Measurements from ENCODE around the gene CNTFR.
"Not testable (repeated sequence)": the region's sequence is repeated elsewhere in the genome, so short reads cannot be mapped to it uniquely, and the experiment has no call there.

The CNTFR gene

GRCh38 chr9:34554211-34555001 is 35.1 kb downstream of the CNTFR start:
- DNase-seq (ENCODE audit: low spot score): no peak

DNA sequence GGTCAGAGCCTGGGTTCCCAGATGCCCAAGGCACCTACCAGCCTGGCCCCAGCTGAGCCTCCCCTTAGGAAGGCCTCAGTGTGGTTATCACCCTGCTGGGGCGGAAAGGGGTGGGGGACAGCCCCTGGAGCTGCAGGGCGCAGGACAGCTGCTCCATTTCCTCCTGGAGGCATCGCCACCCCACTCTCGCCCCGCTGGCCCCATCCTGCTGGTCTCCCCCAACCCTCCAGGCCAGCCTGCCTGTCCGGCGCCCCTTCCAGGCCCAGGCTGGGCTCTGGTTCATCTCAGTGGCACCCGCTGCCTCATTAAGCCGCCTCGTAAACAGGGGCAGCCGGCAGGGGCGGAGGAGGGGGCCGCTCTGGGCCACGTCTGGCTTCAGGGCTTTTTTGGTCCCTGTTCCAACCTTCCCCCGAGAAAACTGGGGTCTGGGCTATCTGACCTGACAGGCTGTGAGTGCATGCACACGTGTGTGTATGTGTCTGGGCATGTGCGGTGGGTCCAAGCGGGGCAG is 36.0 kb downstream of the CNTFR start:
- DNase-seq (ENCODE audit: low spot score): no peak

GRCh38 chr9:34552986-34553385 is 36.5 kb downstream of the CNTFR start:
- DNase-seq (ENCODE audit: low spot score): no peak

DNA sequence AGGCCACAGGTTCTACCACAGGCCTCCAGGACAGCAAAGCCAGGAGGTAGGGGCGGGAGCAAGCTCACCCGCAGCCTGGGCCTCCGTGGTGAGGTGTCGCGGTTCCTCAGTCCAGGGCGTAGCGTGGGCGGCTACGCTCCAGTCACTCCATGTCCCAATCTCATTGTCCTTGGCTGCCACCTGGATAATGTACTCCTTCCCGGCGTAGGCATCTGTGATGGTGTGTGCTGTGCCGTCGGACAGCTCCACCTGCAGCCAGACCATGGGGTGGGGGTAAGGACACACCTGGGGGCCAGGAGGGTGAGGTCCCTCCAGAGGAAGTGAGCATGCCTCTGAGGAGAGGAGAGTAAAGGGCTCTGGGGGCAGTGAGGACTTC is 36.9 kb downstream of the CNTFR start:
- no peak for DNase-seq (ENCODE audit: low spot score)

DNA sequence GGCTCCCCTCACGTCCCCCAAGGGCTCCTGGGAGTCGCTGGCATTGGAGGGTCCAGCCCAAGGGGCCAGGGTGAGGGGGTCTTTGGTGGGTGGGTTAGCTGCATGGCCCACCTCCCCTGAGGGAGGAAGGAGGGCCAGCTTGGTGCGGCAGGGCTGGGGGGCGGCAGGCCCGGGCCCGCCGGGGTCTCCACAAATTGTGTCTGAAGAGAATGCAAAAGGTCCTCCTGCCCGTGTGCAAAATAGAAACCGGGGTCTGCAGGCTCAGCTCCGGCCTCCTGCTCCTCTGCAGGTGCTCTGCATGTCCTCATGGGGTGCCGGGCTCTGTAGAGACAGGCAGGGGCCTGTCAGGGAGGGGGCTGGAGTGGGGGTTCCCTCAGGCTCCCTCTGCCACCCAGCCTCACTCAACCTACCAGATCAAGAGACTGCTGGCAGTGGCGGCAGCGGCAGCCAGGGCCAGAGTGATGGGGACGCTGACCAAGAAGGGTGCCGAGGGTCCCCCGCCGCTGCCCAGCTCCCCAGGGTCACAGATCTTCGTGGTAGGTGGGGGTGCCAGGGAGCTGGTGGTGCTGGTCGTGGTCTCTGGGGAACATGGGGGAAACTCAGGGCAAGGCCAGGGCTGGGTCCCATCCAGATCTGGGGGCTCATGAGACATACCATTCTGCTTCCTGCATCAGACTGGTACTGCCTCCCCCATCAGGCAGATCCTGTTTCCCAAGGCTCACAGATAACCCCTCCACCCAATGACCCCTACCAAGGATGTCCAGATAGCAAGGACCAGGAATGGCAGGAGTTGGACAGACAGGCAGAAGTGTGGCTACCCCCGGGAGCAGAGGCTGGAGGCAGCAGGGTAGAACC is 37.5 kb downstream of the CNTFR start:
- no peak for DNase-seq (ENCODE audit: low spot score)

GRCh38 chr9:34550681-34551270 is 38.7 kb downstream of the CNTFR start:
- DNase-seq (ENCODE audit: low spot score): no peak

DNA sequence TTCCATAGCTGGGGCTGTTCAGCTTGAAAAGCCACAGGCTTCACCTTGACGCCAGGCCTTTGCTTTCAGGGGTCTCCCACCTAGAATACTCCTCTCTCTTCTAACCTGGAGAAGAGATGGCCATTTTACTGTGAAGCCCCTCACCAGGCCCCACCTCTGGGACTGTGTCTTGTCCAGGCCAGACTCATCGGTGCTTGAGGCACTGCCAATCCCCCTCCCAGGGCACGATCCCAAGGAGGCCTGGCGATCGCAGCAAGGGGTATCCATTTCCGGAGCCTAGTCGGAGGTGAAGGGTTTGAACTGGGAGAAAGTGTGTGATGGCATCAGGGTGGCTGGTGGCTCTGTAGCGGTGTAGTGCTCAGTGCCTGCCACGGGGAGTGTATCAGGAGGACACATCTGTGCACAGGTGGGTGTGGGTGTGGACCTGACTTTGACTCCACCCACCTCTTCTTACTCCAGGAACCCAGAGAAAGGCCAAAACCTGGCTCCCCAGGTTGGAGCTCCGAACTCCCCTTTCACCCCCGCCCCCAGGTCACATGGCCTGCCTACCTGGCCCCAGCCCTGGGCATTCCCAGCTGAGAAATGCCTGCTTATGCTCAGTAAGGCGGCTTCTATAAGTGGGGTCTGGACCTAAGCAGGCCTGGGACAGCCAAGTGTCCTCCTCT is 39.4 kb downstream of the CNTFR start:
- no peak for DNase-seq (ENCODE audit: low spot score)

DNA sequence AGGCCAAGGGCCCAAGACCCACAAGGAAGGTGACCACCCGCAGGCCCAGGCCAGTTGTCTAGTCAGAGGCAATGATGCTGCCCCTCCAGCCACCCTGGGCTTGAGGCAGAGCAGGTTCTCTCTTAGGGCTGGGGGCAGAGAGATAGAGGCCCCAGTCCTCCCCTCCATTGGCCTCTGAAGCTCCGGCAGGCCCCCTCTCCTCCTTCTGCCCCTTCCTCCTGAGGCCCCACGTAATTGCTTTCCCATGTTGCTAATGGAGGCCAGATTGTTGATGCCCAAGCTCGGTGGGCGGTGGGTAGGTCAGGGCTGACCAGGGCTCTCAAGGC is 40.2 kb downstream of the CNTFR start:
- DNase-seq (ENCODE audit: low spot score): no peak

DNA sequence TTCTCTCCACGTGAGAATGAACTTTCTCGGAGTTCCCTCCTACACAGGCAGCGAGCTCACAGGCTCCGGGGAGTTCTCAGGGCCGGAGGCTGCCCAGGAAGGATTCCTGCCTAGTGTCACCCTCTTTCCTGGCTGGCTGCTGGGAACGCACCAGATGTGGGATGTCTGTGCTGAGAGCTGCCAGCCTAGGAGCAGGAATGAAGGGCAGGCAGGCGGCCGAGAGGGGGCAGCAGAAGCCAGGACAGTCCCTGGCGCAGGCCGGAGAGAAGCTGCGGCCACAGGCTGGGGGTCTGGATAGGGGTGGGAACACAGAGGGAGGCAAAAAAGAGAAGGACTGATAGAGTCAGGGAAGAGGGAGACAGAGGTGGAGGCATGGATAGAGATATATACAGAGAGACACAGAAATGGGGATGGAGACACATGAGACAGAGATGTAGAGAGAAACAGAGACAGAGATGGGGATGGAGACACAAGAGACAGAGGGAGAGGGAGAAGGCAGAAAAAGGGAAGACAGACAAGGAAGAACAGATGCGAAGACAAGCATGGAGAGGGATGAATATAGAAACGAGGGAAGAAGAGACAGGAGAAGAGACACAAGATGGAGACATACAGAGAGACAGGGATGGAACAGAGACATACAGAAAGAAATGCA is 41.4 kb downstream of the CNTFR start:
- peak; percentile 51 for DNase-seq (ENCODE audit: low spot score)

DNA sequence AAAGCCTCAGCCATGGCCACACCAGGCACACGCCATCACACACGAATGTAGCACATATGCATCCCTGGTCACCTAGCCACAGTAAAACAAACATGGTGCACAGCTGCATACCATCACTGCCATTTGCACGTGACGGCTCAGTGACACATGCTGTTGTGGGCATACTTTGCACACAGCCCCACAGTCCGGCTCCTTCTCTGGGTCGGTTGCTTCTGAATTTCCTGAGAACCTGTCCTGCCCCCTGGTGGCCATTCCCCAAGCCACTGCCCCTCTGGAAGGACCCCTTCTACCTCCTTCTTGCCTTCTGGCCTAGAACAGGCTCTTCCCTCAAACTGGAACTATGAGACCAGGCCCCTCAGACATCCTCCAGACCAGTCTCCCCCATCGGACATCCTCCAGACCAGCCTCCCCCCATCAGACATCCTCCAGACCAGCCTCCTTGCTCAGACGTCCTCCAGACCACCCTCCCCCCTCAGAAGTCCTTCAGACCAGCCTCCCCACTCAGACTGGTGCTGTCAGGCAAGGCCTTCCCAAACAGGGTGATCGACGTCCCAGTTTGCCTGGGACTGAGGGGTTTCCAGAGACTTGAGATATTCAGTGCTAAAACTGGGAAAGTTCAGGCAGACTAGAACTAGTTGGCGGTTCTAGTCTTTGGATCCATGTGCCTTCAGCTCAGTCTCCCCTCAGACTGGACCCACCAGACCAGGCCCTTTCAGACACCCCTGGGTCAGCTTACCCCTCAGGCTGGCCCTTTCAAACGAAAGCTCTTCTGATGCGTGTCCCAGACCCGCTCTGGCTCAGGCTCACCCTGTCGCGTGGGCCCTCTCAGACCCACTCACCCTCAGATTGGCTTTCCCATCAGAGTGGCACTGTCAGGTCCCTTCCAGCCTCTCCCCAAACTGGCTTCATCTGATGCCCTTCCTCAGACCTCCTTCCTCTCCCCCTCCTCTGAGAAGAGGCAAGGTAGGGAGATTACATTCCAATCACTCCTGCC is 42.4 kb downstream of the CNTFR start:
- peak; percentile 83 for DNase-seq (ENCODE audit: low spot score)

GRCh38 chr9:34546102-34546833 is 43.3 kb downstream of the CNTFR start:
- no peak for DNase-seq (ENCODE audit: low spot score)

DNA sequence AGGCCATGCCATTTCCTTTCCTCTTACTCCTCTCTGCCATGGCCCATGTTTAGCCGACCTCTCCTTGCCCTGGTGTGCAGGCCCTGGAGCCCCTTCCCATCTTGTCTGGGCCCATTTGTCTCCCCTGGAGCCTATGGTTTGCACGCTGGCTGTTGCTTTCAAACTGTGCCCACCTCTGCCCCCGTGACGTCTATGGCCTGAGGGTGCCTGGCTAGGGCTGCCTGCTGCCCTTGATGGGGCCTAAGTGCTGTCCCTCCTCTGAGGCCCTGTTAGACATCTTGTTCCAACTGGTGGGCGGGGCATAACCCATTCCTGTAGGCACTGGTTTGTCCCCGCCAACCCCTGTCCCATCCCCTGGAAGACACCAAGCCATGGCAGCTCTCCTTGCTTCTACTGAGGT is 44.0 kb downstream of the CNTFR start:
- no peak for DNase-seq (ENCODE audit: low spot score)

DNA sequence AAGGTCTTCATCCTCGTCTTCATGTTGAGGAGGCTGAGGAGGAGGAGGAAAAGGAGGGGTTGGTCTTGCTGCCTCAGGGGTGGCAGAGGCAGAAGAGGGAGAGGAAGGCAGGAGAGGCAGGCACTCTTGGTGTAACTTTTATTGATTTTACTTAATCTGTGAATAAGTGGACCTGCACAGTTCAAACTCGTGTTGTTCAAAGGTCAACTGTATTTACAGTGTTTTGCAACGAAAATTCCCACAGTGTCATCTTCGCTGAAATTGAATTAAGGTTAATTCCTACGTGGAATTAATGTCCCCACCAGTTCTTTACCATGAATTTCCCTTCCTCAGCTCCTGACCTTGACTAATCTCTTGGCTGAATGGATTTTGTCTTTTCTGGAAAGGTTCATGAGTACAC is 45.5 kb downstream of the CNTFR start:
- no peak for DNase-seq (ENCODE audit: low spot score)

DNA sequence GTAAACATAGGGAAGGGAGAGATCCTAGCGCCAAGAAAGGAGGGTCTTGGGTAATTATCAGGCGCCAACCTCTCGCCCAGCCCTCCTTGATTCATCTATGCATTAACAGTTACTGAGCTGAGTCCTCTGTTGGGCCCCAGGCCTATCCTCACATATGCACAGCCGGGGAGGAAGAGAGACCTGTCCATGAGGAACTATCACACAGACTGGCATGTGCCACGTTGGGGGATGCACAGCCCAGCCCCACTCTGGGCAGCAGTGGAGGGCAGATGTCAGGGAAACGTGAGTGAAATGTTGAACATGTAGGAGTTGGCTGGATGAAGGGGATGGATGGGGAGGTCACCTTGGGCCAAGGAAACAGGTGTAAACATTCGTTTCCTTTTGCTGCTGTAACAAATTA is 48.0 kb downstream of the CNTFR start:
- DNase-seq (ENCODE audit: low spot score): no peak

- DNase-seq (ENCODE audit: low spot score): peak; percentile 77
Measured at GRCh38 chr9:34540827-34541226, 48.7 kb downstream of the CNTFR start.

DNA sequence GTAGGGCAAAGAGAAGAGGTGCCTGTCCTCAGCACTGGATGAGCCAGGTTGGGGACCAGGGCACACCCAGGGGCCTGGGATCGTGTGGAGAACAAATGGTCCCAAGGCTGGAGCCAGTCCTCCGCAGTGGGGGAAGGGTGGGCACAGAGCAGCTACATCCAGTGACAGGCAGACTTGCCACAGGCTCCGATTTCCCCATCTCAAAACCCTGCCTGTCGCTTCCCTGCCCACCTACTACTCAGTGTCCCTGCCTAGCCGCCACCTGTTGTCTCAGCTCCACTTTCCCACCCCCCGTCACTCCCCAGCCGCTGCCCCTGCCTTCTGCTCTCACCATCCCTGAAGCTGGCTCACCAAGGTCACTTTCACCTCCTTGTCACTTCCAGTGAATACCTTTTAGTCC is 52.8 kb downstream of the CNTFR start:
- no peak for DNase-seq (ENCODE audit: low spot score)

- not testable (repeated sequence) for DNase-seq (ENCODE audit: low spot score)
Measured at GRCh38 chr9:34532041-34532440, 57.5 kb downstream of the CNTFR start.

DNA sequence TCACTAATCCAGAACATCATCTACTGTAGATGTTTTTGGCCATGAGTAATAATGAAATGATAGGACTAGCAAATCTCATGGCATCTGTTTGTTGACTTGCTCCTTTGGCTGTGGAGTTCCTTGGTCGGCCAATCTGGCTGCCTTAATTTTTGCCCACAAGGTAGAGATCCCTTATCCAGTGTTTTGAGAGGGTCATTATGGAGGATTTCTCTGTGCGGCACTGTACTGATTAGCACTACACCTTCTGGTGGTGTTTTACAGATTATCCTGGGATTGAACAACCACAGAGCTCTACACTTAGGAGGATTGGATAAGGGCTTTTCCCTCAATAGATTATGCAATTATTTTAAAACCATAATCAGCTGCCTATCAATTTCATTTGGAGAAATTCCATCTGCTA is 63.5 kb downstream of the CNTFR start:
- no peak for DNase-seq (ENCODE audit: low spot score)

- no peak for DNase-seq (ENCODE audit: low spot score)
Measured at GRCh38 chr9:34524349-34524748, 65.2 kb downstream of the CNTFR start.
